ENCODE data around the gene ZNF124. TPM values are rescaled to one million over a fixed set of nuclear protein-coding genes. Genes with fewer than 3 reads are reported as not detected.

ZNF124 gene
- total RNA-seq, 1 experiment from 2014 or later = 33.8 TPM

DNA sequence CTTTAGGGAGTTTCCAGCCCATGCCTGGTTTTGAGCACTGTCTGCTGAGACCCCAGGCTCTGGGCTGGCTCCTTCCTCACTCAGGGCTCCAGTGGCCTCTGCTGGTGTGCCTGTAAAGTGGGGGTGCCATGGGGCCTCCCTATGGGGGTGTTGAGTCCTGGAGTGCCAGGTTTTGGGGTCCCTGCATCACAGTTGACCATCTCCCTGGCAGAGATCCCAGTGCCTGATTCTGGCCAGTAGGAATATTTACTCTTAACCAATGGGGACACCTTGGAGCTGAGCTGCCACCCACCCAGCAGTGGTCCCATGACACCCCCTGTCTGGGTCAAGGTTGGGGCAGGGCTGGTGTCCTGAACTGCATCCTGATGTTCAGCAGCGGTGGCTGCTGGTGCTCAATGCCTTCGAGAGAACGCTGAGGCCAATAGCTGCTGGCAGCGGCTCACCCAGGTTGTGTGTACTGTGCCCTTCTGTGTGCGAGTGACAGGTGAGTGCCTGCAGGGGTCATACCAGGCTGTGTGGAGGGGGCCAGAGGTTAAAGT, 58.0 kb downstream of the ZNF124 start:
- peaks cover 42% of the 10 kb centered on the region for H3K27me3 Mint-ChIP-seq (ENCODE audit: low read depth)
- H3K4me3 Mint-ChIP-seq = no peak overlapping the region
- H3K4me1 Mint-ChIP-seq = peaks cover 12% of the 10 kb centered on the region
- ATAC-seq = no peak
- ChIA-PET POLR2A (interaction anchor here (0.6 kb wide), 1 partner anchor 1951 kb away, joined by 8 read pairs; no protein-coding TSS in a partner anchor), CTCF (no interaction called here)
- TF ChIP-seq, protein P1, sequence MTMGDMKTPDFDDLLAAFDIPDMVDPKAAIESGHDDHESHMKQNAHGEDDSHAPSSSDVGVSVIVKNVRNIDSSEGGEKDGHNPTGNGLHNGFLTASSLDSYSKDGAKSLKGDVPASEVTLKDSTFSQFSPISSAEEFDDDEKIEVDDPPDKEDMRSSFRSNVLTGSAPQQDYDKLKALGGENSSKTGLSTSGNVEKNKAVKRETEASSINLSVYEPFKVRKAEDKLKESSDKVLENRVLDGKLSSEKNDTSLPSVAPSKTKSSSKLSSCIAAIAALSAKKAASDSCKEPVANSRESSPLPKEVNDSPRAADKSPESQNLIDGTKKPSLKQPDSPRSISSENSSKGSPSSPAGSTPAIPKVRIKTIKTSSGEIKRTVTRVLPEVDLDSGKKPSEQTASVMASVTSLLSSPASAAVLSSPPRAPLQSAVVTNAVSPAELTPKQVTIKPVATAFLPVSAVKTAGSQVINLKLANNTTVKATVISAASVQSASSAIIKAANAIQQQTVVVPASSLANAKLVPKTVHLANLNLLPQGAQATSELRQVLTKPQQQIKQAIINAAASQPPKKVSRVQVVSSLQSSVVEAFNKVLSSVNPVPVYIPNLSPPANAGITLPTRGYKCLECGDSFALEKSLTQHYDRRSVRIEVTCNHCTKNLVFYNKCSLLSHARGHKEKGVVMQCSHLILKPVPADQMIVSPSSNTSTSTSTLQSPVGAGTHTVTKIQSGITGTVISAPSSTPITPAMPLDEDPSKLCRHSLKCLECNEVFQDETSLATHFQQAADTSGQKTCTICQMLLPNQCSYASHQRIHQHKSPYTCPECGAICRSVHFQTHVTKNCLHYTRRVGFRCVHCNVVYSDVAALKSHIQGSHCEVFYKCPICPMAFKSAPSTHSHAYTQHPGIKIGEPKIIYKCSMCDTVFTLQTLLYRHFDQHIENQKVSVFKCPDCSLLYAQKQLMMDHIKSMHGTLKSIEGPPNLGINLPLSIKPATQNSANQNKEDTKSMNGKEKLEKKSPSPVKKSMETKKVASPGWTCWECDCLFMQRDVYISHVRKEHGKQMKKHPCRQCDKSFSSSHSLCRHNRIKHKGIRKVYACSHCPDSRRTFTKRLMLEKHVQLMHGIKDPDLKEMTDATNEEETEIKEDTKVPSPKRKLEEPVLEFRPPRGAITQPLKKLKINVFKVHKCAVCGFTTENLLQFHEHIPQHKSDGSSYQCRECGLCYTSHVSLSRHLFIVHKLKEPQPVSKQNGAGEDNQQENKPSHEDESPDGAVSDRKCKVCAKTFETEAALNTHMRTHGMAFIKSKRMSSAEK (CRISPR knock-in tag; IDR thresholded peaks at IDR 0.05; ENCODE audit: borderline replicate concordance) = no peak
- H3K9me3 Mint-ChIP-seq = no peaks in the 10 kb centered on the region
- DNase-seq (ENCODE audit: low spot score) = no peak
- H3K27ac Mint-ChIP-seq = no peak overlapping the region
- no peaks in the 10 kb centered on the region for H3K36me3 Mint-ChIP-seq

- H3K27ac Mint-ChIP-seq = no peak overlapping the region
- H3K36me3 Mint-ChIP-seq = no peaks in the 10 kb centered on the region
- POLR2A ChIA-PET = no interaction called here
These were observed 58.7 kb downstream of the ZNF124 start for GRCh38 chr1:247113094-247113497.

GRCh38 chr1:247112479-247112781, 59.4 kb downstream of the ZNF124 start:
- DNase-seq (ENCODE audit: low spot score) = no peak
- Mint-ChIP-seq H3K36me3 (no peaks in the 10 kb centered on the region), H3K4me3 (peak overlapping the region; percentile 57), H3K4me1 (peaks cover 12% of the 10 kb centered on the region), H3K27me3 (ENCODE audit: low read depth) (peaks cover 54% of the 10 kb centered on the region), H3K9me3 (no peaks in the 10 kb centered on the region), H3K27ac (no peak overlapping the region)
- CTCF ChIA-PET = interaction anchor here (1.5 kb wide), 1 partner anchor 34 kb away, joined by 6 read pairs; no protein-coding TSS in a partner anchor
- no peak; the same call in 1 of the 2 replicates for ATAC-seq
- POLR2A ChIA-PET = no interaction called here
- no peak for TF ChIP-seq ZNF425 (CRISPR knock-in tag; conservative IDR thresholded peaks at IDR 0.05)
- TF ChIP-seq, protein P2, sequence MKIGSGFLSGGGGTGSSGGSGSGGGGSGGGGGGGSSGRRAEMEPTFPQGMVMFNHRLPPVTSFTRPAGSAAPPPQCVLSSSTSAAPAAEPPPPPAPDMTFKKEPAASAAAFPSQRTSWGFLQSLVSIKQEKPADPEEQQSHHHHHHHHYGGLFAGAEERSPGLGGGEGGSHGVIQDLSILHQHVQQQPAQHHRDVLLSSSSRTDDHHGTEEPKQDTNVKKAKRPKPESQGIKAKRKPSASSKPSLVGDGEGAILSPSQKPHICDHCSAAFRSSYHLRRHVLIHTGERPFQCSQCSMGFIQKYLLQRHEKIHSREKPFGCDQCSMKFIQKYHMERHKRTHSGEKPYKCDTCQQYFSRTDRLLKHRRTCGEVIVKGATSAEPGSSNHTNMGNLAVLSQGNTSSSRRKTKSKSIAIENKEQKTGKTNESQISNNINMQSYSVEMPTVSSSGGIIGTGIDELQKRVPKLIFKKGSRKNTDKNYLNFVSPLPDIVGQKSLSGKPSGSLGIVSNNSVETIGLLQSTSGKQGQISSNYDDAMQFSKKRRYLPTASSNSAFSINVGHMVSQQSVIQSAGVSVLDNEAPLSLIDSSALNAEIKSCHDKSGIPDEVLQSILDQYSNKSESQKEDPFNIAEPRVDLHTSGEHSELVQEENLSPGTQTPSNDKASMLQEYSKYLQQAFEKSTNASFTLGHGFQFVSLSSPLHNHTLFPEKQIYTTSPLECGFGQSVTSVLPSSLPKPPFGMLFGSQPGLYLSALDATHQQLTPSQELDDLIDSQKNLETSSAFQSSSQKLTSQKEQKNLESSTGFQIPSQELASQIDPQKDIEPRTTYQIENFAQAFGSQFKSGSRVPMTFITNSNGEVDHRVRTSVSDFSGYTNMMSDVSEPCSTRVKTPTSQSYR (CRISPR knock-in tag; IDR thresholded peaks at IDR 0.05) = no peak
- TF ChIP-seq ARID4B (CRISPR knock-in tag; IDR thresholded peaks at IDR 0.05; ENCODE audit: borderline replicate concordance) = no peak

More at GRCh38 chr1:247113094-247113497, 58.7 kb downstream of the ZNF124 start:
- no peak for ATAC-seq
- Mint-ChIP-seq H3K4me1 (peaks cover 12% of the 10 kb centered on the region), H3K9me3 (no peaks in the 10 kb centered on the region), H3K27me3 (ENCODE audit: low read depth) (peaks cover 49% of the 10 kb centered on the region), H3K4me3 (peak overlapping the region; percentile 57)
- no peak for DNase-seq (ENCODE audit: low spot score)
- CTCF ChIA-PET = no interaction called here
- TF ChIP-seq PRDM15 (CRISPR knock-in tag; IDR thresholded peaks at IDR 0.05) (no peak), ZNF671 (CRISPR knock-in tag; IDR thresholded peaks at IDR 0.05) (no peak), GABPB1 (CRISPR knock-in tag; IDR thresholded peaks at IDR 0.05) (no peak), ATF3 (CRISPR knock-in tag; conservative IDR thresholded peaks at IDR 0.05) (no peak), MYBL2 (CRISPR knock-in tag; IDR thresholded peaks at IDR 0.05) (no peak)

All from WTC11 (cell line).